ENCODE measurements around the gene XAB2.

Gene XAB2

GRCh38 chr19:7632340-7633203, 3.2 kb upstream of the XAB2 start:
- DNase-seq: no peak

GRCh38 chr19:7631577-7631976, 2.2 kb upstream of the XAB2 start:
- no peak for DNase-seq

DNA sequence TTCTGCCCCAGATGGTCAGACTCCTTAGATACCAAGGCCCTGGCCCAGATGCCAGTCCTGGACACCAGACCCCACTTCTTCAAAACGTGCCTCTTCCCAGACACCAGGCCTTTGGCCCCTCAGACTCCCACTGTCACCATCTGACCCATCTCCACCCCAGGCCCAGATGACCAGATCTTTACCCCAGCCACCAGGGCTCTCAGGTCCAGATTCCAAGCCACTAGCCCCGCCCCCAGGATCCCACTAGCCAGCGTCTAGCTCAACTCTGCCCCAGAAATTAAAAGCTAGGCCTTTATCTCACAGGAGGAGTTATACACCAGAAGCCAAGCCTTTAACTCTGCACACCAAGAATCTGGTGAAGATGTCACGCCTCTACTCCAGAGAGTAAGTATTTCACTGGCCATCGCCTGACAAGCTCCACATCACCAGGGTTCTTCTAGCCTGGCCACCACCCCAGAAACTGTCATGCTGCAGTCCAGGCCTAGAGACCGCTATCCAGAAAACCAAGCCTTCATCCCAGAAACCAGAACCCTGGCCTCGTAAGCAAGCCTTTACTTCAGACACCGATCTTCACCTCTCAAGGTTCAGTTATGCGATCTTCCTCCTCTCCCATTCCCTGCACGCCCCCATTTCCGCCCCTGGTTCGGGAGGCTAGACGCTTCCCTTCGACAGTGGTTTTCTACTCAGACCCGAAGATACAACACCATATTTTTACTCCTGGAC, 595 bp downstream of the XAB2 start:
- DNase-seq: no peak

- no peak for DNase-seq
Observed at GRCh38 chr19:7627166-7627565, 2.2 kb downstream of the XAB2 start.

- DNase-seq: no peak
Observed at GRCh38 chr19:7625763-7626372, 3.5 kb downstream of the XAB2 start.

DNA sequence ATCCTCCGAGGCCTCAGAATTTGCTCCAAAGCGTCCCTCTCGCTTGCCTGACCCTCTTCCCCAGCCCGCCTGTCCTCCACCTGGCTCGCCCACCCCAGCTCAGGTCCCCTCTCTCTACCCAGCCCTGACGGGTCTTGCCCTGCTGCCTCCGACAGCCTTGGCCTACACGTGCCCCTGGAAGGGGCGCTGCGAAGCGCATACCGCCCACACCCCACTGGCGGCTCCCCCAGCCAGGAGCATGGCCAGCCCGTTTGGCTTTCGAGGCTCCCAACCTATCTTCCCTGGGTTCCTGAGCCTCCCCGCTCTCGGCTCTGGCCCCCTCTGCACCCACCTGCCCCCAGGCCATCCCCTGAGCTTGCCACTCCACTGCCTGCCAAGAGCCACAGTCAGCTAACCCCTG, 4.5 kb downstream of the XAB2 start:
- DNase-seq: no peak

DNA sequence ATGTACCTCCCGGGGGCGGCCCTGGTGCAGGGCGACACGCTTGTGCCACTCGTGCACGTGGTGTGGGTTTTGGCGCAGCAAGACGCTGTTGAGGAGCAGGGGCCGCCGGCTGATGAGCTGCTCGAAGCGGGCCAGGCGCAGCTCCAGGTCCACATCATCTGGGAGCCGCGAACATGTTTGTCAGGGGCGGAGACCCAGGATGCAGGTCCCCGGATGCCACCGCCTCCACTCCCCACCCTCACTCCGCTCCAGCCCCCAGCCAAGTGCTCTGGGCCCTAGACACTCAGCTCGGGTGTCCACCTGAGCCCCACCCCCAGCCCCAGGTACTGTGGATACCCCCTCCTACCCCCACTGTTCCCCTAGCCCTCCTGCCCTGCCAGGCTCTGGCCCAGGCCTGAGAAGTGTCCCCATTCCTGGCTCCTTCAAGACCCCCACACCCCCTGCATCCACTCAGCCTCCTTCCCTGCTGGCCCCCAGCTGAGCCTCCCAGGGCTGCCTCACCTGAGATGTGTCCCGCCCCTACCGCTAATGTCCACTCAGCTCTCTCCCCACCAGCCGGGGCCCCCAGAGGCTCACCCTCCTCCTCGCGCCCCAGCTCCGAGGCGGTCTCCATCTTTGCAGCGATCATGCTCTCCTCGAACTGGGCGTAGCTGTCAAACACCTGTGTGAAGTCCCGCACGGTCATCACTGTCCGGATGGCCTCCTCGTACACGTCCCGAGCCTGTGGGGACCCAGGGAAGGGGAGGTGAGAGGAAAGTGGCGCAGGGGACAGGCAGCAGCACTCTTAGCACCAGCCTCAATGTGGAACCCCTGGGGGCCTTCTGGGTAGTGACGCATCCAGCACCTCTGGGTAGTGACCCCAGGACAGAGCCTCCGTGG, 5.4 kb downstream of the XAB2 start:
- DNase-seq: no peak

GRCh38 chr19:7622933-7623685, 6.2 kb downstream of the XAB2 start:
- no peak for DNase-seq

- DNase-seq: no peak
Observed at GRCh38 chr19:7620442-7621412, 8.6 kb downstream of the XAB2 start.

- DNase-seq: no peak
Observed at GRCh38 chr19:7619671-7620441, 9.5 kb downstream of the XAB2 start.

GRCh38 chr19:7618771-7619510, 10.4 kb downstream of the XAB2 start:
- DNase-seq: peak in 1 of 2 experiments; percentile 45

GRCh38 chr19:7618348-7618747, 11.0 kb downstream of the XAB2 start:
- DNase-seq: no peak

DNA sequence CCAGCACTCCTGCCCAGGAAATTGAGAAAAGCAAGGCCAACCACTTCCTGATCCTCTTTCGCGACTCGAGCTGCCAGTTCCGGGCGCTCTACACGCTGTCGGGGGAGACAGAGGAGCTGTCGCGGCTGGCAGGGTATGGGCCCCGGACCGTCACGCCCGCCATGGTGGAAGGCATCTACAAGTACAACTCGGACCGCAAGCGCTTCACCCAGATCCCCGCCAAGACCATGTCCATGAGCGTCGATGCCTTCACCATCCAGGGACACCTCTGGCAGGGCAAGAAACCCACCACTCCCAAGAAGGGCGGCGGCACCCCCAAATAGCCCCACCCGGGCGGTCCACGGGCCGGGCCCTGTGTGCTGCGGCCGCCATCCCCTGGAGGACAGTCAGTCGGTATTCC, 11.6 kb downstream of the XAB2 start:
- DNase-seq: no peak

DNA sequence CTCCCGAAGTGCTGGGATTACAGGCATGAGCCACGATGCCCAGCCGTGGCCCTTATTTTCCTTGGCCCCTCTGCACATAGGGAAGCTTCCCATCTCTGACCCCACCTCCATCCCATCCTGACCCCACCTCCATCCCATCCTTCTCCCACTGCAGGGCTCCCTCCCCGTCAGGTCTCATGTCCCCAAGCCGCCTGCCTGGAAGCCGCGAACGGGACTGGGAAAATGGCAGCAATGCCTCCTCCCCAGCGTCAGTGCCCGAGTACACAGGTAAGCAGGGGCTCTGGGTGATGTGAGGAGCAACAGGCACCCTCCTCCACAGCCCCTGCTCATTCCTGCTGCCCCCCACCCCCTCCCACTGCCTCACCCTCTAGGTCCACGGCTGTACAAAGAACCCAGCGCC, 12.2 kb downstream of the XAB2 start:
- no peak for DNase-seq

DNA sequence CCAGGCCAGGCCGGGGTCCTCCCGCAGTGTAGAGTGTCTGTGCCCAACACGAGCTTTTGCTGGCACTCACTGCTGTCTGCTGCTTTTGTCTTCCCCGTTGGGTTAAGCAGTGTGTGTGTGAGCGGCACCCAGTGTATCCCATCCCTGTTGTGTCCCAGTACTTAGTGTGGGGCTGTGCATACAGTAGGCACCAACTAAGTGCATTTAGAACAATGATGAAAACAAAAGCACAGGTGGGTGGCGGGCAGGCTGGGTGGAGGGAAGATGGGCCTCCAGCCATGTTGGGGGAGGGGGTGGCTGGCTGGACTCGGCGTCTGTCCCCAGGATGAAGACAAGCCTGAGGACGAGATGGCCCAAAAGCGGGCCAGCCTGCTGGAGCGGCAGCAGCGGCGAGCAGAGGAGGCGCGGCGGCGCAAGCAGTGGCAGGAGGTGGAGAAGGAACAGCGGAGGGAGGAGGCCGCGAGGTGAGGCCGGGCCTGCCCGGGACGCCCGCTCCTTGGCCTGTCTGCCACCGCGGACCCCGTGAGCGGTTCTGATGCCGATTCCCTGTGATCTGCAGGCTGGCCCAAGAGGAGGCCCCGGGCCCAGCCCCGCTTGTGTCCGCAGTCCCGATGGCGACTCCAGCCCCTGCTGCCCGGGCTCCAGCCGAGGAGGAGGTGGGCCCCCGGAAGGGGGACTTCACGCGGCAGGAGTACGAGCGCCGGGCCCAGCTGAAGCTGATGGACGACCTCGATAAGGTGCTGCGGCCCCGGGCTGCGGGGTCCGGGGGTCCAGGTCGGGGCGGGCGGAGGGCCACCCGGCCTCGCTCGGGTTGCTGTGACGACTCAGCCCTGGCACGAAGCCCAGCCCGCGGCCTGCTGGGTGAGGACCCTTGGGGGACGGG, 14.2 kb downstream of the XAB2 start:
- no peak for DNase-seq

DNA sequence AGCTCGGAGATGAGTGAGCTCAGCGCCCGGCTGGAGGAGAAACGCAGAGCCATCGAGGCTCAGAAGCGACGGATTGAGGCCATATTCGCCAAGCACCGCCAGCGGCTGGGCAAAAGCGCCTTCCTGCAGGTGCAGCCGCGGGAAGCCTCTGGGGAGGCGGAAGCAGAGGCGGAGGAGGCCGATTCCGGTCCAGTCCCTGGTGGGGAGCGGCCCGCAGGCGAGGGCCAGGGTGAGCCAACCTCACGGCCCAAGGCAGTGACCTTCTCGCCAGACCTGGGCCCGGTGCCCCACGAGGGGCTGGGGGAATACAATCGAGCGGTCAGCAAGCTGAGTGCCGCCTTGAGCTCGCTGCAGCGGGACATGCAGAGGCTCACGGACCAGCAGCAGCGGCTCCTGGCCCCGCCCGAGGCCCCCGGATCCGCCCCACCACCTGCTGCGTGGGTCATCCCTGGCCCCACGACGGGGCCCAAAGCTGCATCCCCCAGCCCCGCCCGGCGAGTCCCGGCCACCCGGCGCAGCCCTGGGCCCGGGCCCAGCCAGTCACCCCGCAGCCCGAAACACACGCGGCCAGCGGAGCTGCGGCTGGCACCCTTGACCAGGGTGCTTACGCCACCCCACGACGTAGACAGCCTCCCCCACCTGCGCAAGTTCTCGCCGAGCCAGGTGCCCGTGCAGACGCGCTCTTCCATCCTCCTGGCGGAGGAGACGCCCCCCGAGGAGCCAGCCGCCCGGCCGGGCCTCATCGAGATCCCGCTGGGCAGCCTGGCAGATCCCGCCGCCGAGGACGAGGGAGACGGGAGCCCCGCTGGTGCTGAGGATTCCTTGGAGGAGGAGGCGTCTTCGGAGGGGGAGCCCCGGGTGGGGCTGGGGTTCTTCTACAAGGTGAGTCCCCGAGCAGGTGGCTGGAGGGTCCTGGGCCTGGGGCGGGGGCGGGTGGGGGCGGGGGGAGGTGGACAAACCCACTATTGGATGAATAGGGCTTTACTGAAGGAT, 16.8 kb downstream of the XAB2 start:
- DNase-seq: no peak
